GM12874 (cell line): ENCODE data around the gene CDKL5.

ENCODE experiments used
- TF ChIP-seq, protein P1 (sequence below): IDR thresholded peaks from 2 replicates; pipeline ENCODE4 v1.5.1; 2011; ENCODE audit warnings: low read depth, mild to moderate bottlenecking, control low read depth, low read length, moderate library complexity; ENCODE audit not compliant: insufficient read depth

CDKL5 gene

DNA sequence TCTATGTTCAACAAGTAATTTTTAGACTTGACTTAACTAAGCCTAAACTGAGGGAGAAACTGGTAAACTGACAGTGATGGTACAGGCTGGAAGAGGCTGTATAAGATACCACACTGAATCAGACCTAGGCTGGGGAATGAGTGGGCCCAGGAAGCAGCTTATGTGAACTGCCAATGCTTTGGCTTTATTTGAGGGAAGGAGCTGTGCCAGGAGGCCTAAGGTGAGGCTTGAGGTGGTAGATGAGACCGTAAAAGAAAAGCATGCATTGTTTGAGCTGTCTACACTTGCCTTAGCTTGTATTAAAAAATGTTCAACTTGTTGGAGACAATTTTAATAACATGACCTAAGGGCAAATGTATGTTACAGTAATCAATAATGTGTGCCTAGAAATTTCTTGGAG is 150.3 kb downstream of the CDKL5 start:
- TF ChIP-seq, protein P1, sequence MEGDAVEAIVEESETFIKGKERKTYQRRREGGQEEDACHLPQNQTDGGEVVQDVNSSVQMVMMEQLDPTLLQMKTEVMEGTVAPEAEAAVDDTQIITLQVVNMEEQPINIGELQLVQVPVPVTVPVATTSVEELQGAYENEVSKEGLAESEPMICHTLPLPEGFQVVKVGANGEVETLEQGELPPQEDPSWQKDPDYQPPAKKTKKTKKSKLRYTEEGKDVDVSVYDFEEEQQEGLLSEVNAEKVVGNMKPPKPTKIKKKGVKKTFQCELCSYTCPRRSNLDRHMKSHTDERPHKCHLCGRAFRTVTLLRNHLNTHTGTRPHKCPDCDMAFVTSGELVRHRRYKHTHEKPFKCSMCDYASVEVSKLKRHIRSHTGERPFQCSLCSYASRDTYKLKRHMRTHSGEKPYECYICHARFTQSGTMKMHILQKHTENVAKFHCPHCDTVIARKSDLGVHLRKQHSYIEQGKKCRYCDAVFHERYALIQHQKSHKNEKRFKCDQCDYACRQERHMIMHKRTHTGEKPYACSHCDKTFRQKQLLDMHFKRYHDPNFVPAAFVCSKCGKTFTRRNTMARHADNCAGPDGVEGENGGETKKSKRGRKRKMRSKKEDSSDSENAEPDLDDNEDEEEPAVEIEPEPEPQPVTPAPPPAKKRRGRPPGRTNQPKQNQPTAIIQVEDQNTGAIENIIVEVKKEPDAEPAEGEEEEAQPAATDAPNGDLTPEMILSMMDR, result no peak

DNA sequence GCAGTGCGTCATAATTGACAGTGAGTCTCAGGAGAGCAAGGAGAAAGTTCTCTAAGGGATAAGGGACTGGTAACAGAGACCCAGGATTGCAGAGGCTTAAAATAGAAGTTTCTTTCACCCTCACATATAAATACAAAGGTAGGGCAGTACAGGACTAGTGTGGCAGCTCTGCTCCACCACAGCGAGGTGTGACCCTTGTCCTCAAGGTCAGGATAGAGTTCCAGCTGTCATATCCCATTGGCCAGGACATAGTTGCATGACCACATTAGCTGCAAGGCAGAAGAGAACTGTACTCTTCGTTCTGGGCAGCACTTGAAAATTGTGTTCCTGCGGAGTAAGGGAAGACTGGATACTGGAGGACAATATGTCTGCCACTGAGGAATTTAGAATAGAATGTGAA is 152.0 kb downstream of the CDKL5 start:
- TF ChIP-seq, protein P1, result no peak

DNA sequence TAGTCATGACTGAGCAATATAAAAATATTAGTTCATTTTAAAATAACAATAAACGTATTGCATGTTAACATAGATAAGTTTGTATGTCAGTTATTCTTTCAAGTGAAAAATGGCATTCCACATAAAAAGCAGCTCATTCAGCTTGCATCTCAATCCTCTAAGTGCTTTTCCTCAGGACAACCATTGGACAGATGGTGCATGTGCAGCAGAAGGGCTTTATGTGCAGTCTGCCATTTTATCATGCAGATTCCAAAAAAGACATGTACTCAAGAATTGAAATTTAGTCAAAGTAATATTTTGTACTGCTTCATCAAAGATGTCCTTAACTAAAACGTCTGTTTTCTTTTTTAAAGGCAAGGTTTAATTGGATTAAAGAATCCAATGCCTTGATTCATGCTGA is 153.1 kb downstream of the CDKL5 start:
- TF ChIP-seq, protein P1, result no peak

DNA sequence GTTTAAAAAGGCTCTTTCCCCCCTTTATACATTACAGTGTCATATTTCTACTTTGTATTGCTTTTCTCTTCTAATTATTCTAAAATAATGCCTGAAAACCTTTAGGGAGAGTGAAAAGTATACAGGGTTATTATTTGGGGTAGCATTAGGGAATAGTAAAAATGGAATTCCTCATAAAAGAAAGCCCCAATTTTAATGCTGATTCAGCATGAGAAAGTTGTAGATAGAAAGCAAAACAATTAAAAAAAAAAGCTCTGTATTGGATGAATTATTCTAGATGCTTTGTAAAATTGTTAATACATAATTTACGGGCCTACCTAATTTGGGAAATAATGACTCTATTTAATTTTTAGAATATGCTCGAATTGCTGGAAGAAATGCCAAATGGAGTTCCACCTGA is 154.1 kb downstream of the CDKL5 start:
- TF ChIP-seq, protein P1, result no peak

DNA sequence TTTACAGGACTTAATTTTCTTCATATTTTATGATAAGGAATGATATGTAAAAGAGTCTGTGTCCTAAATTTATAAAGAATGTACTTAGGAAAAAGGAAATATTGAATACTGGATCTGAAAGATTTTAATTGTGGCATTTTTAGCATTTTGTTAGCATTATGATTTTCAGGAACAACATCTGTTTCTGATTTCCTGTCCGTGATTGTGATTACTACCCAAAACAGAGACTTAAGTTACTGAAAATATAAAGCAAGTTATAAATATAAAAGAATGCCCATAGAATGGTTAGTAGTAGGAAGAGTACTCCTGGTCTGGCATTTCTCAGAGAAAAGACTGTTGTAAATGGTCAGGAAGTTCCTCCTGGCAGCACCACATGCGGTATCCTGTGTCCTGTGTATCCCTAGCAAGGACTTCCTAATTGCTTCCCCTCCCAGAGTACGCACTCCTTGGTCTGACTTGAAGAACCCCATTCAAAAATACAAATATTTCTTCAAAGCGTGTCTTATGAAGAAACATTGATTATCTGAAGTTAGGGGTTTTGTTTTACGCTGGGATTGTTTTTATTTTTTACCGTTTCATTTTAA is 157.6 kb downstream of the CDKL5 start:
- TF ChIP-seq, protein P1, result no peak

DNA sequence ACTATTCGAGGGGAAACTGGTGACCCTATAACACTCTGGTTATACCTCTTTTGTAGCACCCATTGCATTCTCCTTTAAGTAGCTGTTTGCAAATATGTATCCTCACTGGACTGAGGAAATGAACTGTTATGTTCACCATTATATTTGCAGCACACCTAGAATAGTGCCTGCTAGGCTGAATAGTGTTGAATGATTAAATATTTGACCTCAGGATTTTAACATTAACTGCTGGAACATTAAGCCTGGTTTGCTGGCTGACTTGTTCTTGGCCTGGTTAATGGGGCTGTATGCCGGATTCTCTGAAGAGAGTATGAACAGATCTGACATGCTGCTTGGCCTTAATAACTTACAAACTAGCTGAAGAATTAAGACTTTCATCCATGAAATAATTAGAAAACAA is 166.4 kb downstream of the CDKL5 start:
- TF ChIP-seq, protein P1, result no peak

DNA sequence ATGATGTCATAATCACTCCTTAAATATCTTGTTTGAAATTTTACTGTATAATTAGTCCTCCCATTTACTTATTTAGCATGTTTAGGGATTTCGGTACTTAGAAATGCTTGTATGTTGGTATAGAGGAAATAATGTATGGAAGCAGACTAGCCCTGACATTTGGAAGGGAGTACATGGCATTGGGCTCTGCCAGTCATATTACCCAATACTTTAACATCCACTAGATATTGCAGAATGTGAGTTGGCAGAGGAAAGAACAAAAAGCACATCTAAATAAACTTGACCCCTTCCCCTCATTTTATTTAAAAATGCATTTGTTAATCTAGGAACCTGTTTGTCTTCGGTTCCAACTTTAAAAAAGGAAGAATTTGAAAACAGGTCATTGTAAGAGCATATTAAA is 168.7 kb downstream of the CDKL5 start:
- TF ChIP-seq, protein P1, result no peak
